Measurements from ENCODE around the gene SERPINA5.
A peak's percentile ranks its signal among the peaks of the same experiment; 100 is the strongest.
"Not testable (repeated sequence)": the region's sequence is repeated elsewhere in the genome, so short reads cannot be mapped to it uniquely, and the experiment has no call there.

The SERPINA5 gene

GRCh38 chr14:94605361-94605760, 24.1 kb downstream of the SERPINA5 start:
- H3K4me3 ChIP-seq: no peak overlapping the region
- intact Hi-C loops (cut with DNase I; ENCODE audit: low total_unique reads): no loop called here
- TF ChIP-seq, protein P1, sequence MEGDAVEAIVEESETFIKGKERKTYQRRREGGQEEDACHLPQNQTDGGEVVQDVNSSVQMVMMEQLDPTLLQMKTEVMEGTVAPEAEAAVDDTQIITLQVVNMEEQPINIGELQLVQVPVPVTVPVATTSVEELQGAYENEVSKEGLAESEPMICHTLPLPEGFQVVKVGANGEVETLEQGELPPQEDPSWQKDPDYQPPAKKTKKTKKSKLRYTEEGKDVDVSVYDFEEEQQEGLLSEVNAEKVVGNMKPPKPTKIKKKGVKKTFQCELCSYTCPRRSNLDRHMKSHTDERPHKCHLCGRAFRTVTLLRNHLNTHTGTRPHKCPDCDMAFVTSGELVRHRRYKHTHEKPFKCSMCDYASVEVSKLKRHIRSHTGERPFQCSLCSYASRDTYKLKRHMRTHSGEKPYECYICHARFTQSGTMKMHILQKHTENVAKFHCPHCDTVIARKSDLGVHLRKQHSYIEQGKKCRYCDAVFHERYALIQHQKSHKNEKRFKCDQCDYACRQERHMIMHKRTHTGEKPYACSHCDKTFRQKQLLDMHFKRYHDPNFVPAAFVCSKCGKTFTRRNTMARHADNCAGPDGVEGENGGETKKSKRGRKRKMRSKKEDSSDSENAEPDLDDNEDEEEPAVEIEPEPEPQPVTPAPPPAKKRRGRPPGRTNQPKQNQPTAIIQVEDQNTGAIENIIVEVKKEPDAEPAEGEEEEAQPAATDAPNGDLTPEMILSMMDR (IDR thresholded peaks at IDR 0.05): no peak
- peaks cover 0 to 25% (median 14%) of the 10 kb centered on the region in 4 donors for H3K4me1 ChIP-seq
- no peaks in the 10 kb centered on the region for H3K36me3 ChIP-seq
- no peak for DNase-seq
- no peaks in the 10 kb centered on the region for H3K27me3 ChIP-seq
- no peaks in the 10 kb centered on the region for H3K9me3 ChIP-seq
- H3K27ac ChIP-seq: no peak overlapping the region

DNA sequence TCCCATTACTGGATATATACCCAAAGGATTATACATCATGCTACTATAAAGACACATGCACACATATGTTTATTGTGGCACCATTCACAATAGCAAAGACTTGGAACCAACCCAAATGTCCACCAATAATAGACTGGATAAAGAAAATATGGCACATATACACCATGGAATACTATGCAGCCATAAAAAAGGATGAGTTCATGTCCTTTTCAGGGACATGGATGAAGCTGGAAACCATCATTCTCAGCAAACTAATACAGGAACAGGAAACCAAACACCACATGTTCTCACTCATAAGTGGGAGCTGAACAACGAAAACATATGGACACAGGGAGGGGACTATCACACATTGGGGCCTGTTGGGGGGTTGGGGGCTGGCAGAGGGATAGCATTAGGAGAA, 27.7 kb downstream of the SERPINA5 start:
- H3K9me3 ChIP-seq; H3K36me3 ChIP-seq; intact Hi-C loops (cut with DNase I; ENCODE audit: low total_unique reads); H3K27ac ChIP-seq; H3K27me3 ChIP-seq; H3K4me1 ChIP-seq; H3K4me3 ChIP-seq: not testable (repeated sequence)
- peak in 1 of 2 donors; percentile 0 for DNase-seq

DNA sequence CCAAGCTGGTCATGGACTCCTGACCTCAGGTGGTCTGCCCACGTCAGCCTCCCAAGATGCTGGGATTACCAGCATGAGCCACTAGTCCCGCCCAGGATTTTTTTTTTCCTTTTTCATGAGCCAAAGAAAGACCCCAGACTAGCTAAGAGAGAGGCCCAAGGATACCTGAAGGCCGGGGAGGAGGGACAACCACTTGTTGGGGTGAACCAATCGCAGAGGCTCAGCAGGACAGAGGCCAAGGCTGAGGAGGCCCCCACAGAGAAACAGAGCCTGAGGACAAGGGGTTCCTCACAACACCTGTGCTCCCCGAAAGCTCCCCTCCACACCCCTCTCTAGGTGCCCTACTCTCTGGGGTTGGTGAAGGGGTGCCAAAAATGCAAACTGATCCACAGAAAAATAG, 30.0 kb downstream of the SERPINA5 start:
- Histone ChIP-seq H3K36me3 (peaks cover 0 to 7% (median 2%) of the 10 kb centered on the region in 3 donors), H3K4me1 (peaks cover 0 to 4% (median 0%) of the 10 kb centered on the region in 4 donors), H3K9me3 (no peaks in the 10 kb centered on the region), H3K4me3 (no peak overlapping the region), H3K27me3 (no peaks in the 10 kb centered on the region), H3K27ac (no peak overlapping the region)
- intact Hi-C loops (cut with DNase I; ENCODE audit: low total_unique reads): no loop called here
- TF ChIP-seq, protein P1 (IDR thresholded peaks at IDR 0.05): no peak
- no peak for DNase-seq

GRCh38 chr14:94612174-94612573, 30.9 kb downstream of the SERPINA5 start, which contains the start of gene SERPINA3:
SERPINA3 (plus strand) TSS chr14:94612391; CDS start chr14:94614442, 2,051 bp downstream.
- peaks cover 0 to 6% (median 3%) of the 10 kb centered on the region in 3 donors for H3K9me3 ChIP-seq
- intact Hi-C loops (cut with DNase I; ENCODE audit: low total_unique reads): no loop called here
- H3K4me1 ChIP-seq: peaks cover 0 to 4% (median 0%) of the 10 kb centered on the region in 4 donors
- TF ChIP-seq, protein P1 (IDR thresholded peaks at IDR 0.05): no peak
- peak in 1 of 2 donors; percentile 35 for DNase-seq
- peak within 1 kb of the TSS in 1 of 2 donors; percentile 14 for H3K4me3 ChIP-seq
- peak within 1 kb of the TSS in 1 of 2 donors; percentile 9 for H3K27ac ChIP-seq
- H3K27me3 ChIP-seq: no peaks in the 10 kb centered on the region
- peaks cover 0 to 15% (median 11%) of the 10 kb centered on the region in 3 donors for H3K36me3 ChIP-seq

DNA sequence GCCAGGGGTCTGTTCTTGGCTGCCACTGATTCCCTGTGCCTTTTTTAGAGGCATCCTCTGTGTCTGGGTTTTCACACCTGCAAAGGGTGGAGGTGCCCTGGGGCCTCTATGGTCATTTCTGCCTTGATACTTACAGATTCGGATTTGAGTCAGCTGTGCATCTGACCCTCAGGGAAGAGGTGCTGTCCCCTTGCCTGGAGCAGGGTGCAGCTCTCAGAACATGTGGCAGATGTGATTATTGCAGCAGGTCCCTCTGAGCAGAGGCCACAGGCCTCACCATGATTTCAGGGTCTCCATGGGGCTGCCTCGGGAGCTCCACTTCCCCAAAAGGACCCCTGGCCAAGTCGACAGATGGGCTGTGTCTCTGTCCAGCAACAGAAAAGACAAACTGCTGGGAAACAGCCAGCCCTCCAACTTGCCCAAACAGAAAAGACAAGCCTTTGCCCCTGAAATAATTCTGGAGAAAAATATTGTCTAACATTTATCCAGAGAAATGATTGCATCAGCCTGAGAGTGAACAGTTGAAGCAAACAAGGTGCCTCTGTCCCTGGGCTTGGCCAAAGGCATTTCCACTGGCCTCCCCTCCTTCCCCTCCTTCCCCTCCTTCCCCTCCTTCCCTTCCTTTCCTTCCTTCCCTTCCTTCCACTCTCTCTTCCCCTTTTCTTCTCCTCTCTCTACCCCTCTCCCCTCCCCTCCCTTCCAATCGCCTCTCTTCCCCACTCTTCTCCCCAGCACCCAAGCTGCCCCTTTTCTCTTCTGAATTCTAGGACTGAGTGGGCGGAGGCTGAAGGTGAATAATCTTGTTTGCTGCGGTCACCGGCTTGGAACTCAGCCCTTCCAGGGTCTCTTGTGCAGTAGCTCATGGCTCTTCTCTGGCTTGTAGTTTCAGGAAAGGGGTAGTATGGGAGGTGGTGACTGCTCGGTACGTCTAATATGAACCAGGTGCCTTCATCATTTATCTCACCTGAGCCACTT, 31.6 kb downstream of the SERPINA5 start:
- peak in 1 of 2 donors; percentile 31 for DNase-seq
- H3K36me3 ChIP-seq: peaks cover 0 to 20% (median 16%) of the 10 kb centered on the region in 3 donors
- peaks cover 0 to 4% (median 0%) of the 10 kb centered on the region in 4 donors for H3K4me1 ChIP-seq
- H3K4me3 ChIP-seq: peak overlapping the region in 1 of 2 donors; percentile 14
- no peak overlapping the region for H3K27ac ChIP-seq
- TF ChIP-seq, protein P1 (IDR thresholded peaks at IDR 0.05): no peak
- intact Hi-C loops (cut with DNase I; ENCODE audit: low total_unique reads): no loop called here
- H3K9me3 ChIP-seq: peaks cover 0 to 13% (median 10%) of the 10 kb centered on the region in 3 donors
- H3K27me3 ChIP-seq: no peaks in the 10 kb centered on the region

Measured in tibial artery (tissue), 4 donors.